ENCODE measurements around the gene NDUFAF5. TPM values are rescaled to one million over a fixed set of nuclear protein-coding genes. Genes with fewer than 3 reads are reported as not detected.
"Not testable (repeated sequence)": the region's sequence is repeated elsewhere in the genome, so short reads cannot be mapped to it uniquely, and the experiment has no call there.

The NDUFAF5 gene
- total and polyA plus RNA-seq, 2 donors (not counting 3 experiments of a cell fraction or from before 2014, with no cell fraction given) = 9.8 to 26.4 TPM

DNA sequence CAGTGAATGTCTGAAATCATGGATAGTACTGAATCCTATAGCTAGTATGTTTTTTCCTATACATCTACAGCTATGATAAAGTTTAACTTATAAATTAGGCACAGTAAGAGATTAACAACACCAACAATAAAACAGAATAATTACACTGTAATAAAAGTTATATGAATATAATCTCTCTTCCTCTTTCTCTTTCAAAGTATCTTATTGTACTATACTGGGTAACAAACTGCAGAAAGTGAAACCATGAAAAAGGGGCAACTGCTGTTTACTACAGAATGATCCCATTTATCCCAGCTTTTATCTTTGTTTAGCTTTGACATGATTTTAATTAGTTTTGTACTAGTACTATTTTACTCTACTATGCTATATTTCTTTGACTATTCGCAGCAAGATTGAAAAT, 25.9 kb upstream of the NDUFAF5 start:
- H3K9me1 ChIP-seq (replicated peaks; ENCODE audit: control insufficient read depth, extremely low read depth, insufficient read depth, low read length) = no peaks in the 10 kb centered on the region
- H3K36me3 ChIP-seq (ENCODE audit: control insufficient read depth in 2 of 2, extremely low read depth in 1 of 2, insufficient read depth in 2 of 2, low read length in 2 of 2) = peaks cover 2 to 10% of the 10 kb centered on the region in 2 experiments
- H3K27me3 ChIP-seq (ENCODE audit: control insufficient read depth in 2 of 2, insufficient read depth in 2 of 2, low read length in 2 of 2) = no peaks in the 10 kb centered on the region
- H2AFZ ChIP-seq (ENCODE audit: low read depth, low read length) = no peak overlapping the region
- H3K9me3 ChIP-seq (replicated peaks; ENCODE audit: control insufficient read depth, insufficient read depth, low read length) = no peaks in the 10 kb centered on the region
- H4K20me1 ChIP-seq (replicated peaks; ENCODE audit: control insufficient read depth, extremely low read depth, insufficient read depth, low read length) = no peaks in the 10 kb centered on the region
- no peak overlapping the region for H3K9ac ChIP-seq (replicated peaks; ENCODE audit: extremely low read depth, insufficient read depth, low read length)
- intact Hi-C loops (cut with micrococcal nuclease) (no loop called here), dilution Hi-C loops (cut with MboI; ENCODE audit: extremely low pct_ligation_motif_present, low sequenced_read_pairs) (no loop called here)
- H3K27ac ChIP-seq (ENCODE audit: insufficient read depth, low read depth, low read length) = no peak overlapping the region
- POLR2A ChIA-PET = no interaction called here
- no peak for FAIRE-seq
- no TSS peak for BruUV-seq (replicated peaks)
- no peaks in the 10 kb centered on the region for H3K4me1 ChIP-seq (ENCODE audit: control insufficient read depth, extremely low read depth, insufficient read depth, low read length)
- TF ChIP-seq POLR2A (IDR thresholded peaks at IDR 0.05; ENCODE audit: low read depth, low read length) (no peak), MYC (IDR thresholded peaks at IDR 0.05; ENCODE audit: low read depth, low read length) (no peak), POLR2AphosphoS5 (IDR thresholded peaks at IDR 0.05; ENCODE audit: insufficient read depth, low read depth, low read length) (no peak), GATA2 (IDR thresholded peaks at IDR 0.05; ENCODE audit: insufficient read depth, insufficient read length, low read depth, low read length) (no peak), JUN (IDR thresholded peaks at IDR 0.05; ENCODE audit: borderline replicate concordance, insufficient read depth, insufficient read length, low read depth) (no peak), EZH2 (IDR thresholded peaks at IDR 0.05; ENCODE audit: borderline replicate concordance, low read depth, low read length, severe bottlenecking) (no peak), FOS (IDR thresholded peaks at IDR 0.05; ENCODE audit: borderline replicate concordance, insufficient read depth, low read length) (no peak)
- TF ChIP-seq, protein P1, sequence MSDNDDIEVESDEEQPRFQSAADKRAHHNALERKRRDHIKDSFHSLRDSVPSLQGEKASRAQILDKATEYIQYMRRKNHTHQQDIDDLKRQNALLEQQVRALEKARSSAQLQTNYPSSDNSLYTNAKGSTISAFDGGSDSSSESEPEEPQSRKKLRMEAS (IDR thresholded peaks at IDR 0.05; ENCODE audit: insufficient read depth, insufficient read length) = no peak
- TF ChIP-seq, protein P2, sequence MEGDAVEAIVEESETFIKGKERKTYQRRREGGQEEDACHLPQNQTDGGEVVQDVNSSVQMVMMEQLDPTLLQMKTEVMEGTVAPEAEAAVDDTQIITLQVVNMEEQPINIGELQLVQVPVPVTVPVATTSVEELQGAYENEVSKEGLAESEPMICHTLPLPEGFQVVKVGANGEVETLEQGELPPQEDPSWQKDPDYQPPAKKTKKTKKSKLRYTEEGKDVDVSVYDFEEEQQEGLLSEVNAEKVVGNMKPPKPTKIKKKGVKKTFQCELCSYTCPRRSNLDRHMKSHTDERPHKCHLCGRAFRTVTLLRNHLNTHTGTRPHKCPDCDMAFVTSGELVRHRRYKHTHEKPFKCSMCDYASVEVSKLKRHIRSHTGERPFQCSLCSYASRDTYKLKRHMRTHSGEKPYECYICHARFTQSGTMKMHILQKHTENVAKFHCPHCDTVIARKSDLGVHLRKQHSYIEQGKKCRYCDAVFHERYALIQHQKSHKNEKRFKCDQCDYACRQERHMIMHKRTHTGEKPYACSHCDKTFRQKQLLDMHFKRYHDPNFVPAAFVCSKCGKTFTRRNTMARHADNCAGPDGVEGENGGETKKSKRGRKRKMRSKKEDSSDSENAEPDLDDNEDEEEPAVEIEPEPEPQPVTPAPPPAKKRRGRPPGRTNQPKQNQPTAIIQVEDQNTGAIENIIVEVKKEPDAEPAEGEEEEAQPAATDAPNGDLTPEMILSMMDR (IDR thresholded peaks at IDR 0.05; ENCODE audit: extremely low read depth in 1 of 2, insufficient read depth in 1 of 2, low read depth in 1 of 2, low read length in 2 of 2) = no peak
- no peak for DNase-seq (ENCODE audit: low read depth, low spot score)
- CTCF ChIA-PET = interaction anchor here (1.9 kb wide), 1 partner anchor 13 kb away, joined by 10 read pairs; no protein-coding TSS in a partner anchor
- H3K4me3 ChIP-seq (replicated peaks in 1 of 3; ENCODE audit: insufficient read depth in 1 of 3, low read depth in 1 of 3, low read length in 3 of 3) = no peak overlapping the region
- no peak overlapping the region for H3K4me2 ChIP-seq (ENCODE audit: insufficient read depth, low read length)
- no peaks in the 10 kb centered on the region for H3K79me2 ChIP-seq (ENCODE audit: control insufficient read depth, insufficient read depth, low read length)

DNA sequence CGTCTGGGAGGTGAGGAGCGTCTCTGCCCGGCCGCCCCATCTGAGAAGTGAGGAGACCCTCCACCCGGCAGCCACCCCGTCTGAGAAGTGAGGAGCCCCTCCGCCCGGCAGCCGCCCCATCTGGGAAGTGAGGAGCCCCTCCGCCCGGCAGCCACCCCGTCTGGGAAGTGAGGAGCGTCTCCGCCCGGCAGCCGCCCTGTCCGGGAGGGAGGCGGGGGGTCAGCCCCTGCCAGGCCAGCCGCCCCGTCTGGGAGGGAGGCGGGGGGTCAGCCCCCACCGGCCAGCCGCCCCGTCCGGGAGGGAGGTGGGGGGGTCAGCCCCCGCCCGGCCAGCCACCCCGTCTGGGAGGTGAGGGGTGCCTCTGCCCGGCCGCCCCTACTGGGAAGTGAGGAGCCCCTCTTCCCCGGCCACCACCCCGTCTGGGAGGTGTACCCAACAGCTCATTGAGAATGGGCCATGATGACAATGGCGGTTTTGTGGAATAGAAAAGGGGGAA, 24.3 kb upstream of the NDUFAF5 start:
- H4K20me1 ChIP-seq (replicated peaks; ENCODE audit: control insufficient read depth, extremely low read depth, insufficient read depth, low read length); dilution Hi-C loops (cut with MboI; ENCODE audit: extremely low pct_ligation_motif_present, low sequenced_read_pairs); H3K27ac ChIP-seq (ENCODE audit: insufficient read depth, low read depth, low read length); H3K9me1 ChIP-seq (replicated peaks; ENCODE audit: control insufficient read depth, extremely low read depth, insufficient read depth, low read length); intact Hi-C loops (cut with micrococcal nuclease); CTCF ChIA-PET; H3K9ac ChIP-seq (replicated peaks; ENCODE audit: extremely low read depth, insufficient read depth, low read length); H3K27me3 ChIP-seq (ENCODE audit: control insufficient read depth in 2 of 2, insufficient read depth in 2 of 2, low read length in 2 of 2); FAIRE-seq; H3K4me1 ChIP-seq (ENCODE audit: control insufficient read depth, extremely low read depth, insufficient read depth, low read length); BruUV-seq (replicated peaks); H2AFZ ChIP-seq (ENCODE audit: low read depth, low read length); H3K4me3 ChIP-seq (replicated peaks in 1 of 3; ENCODE audit: insufficient read depth in 1 of 3, low read depth in 1 of 3, low read length in 3 of 3); H3K9me3 ChIP-seq (replicated peaks; ENCODE audit: control insufficient read depth, insufficient read depth, low read length); POLR2A ChIA-PET; H3K79me2 ChIP-seq (ENCODE audit: control insufficient read depth, insufficient read depth, low read length); H3K4me2 ChIP-seq (ENCODE audit: insufficient read depth, low read length); DNase-seq (ENCODE audit: low read depth, low spot score): not testable (repeated sequence)
- peaks cover 2 to 11% of the 10 kb centered on the region in 2 experiments for H3K36me3 ChIP-seq (ENCODE audit: control insufficient read depth in 2 of 2, extremely low read depth in 1 of 2, insufficient read depth in 2 of 2, low read length in 2 of 2)
